LNCaP clone FGC (cell line): ENCODE data around the gene MXD4.

ENCODE experiments used
- DNase-seq: peaks from one replicate; pipeline ENCODE4 v3.0.0-alpha.2; 2011; ENCODE audit warnings: low read depth
- H3K4me3 ChIP-seq: 2 replicates; pipeline ENCODE4 v1.5.1; 2011; ENCODE audit warnings: mild to moderate bottlenecking, low read depth, low read length, control low read depth
- CTCF ChIP-seq: IDR thresholded peaks from 2 replicates; pipeline ENCODE4 v1.5.1; 2012; ENCODE audit warnings: mild to moderate bottlenecking; ENCODE audit not compliant: control insufficient read depth, insufficient read depth; ENCODE audit errors: extremely low read depth

Gene MXD4

GRCh38 chr4:2261853-2262144, at the start of gene MXD4:
TSS of gene MXD4 (minus strand) at chr4:2262109. CDS start at chr4:2261980, 129 bp downstream.
- DNase-seq: no peak

GRCh38 chr4:2306773-2307410, 45.0 kb upstream of the MXD4 start:
- no peak for DNase-seq
- H3K4me3 ChIP-seq: no peak overlapping the region
- no peak for TF ChIP-seq CTCF

More at GRCh38 chr4:2261853-2262144, at the start of gene MXD4:
- TF ChIP-seq CTCF: no peak
- H3K4me3 ChIP-seq: peak within 1 kb of the TSS; percentile 93

- DNase-seq: no peak
- TF ChIP-seq CTCF: no peak
- H3K4me3 ChIP-seq: no peak overlapping the region
These were observed 44.0 kb upstream of the MXD4 start for GRCh38 chr4:2305766-2306501.

- DNase-seq: no peak
- TF ChIP-seq CTCF: no peak
- no peak overlapping the region for H3K4me3 ChIP-seq
These were observed 43.1 kb upstream of the MXD4 start for GRCh38 chr4:2304877-2305561.

GRCh38 chr4:2304321-2304876, 42.5 kb upstream of the MXD4 start:
- no peak for TF ChIP-seq CTCF
- no peak for DNase-seq
- H3K4me3 ChIP-seq: no peak overlapping the region

- no peak overlapping the region for H3K4me3 ChIP-seq
- TF ChIP-seq CTCF: no peak
- no peak for DNase-seq
These were observed 41.9 kb upstream of the MXD4 start for GRCh38 chr4:2303686-2304320.
